Stimulated activated CD4-positive, alpha-beta T cell treated with anti-CD3 and anti-CD28 coated beads, TNF-alpha, amount 100 ng/mL, for 1 hour (primary cell): ENCODE data around the gene SHC1.

Source experiments
- DNase-seq, 3 donors: peaks; one replicate each; pipeline ENCODE4 v3.0.0-alpha.2; 2020; ENCODE audit warnings: low read depth in 3 of 3, low spot score in 1 of 3

The SHC1 gene

GRCh38 chr1:154974808-154975408, 4.4 kb upstream of the SHC1 start:
- peak; percentile 86 to 89 (median 87) for DNase-seq

- peak; percentile 86 to 93 (median 93) for DNase-seq
Measured at GRCh38 chr1:154974102-154974807, 3.7 kb upstream of the SHC1 start, which contains the start of gene CKS1B. Gene CKS1B (plus strand): TSS chr1:154974681. CDS start chr1:154974746, 65 bp downstream.

GRCh38 chr1:154973344-154974101, 3.0 kb upstream of the SHC1 start:
- peak; percentile 67 to 87 (median 78) for DNase-seq

- DNase-seq = no peak
Measured at GRCh38 chr1:154972517-154973343, 2.2 kb upstream of the SHC1 start.

- DNase-seq = no peak
Measured at GRCh38 chr1:154972213-154972516, 1.6 kb upstream of the SHC1 start.

GRCh38 chr1:154971341-154971998, 923 bp upstream of the SHC1 start:
- no peak for DNase-seq

- DNase-seq = no peak
Measured at GRCh38 chr1:154969860-154970452, 591 bp downstream of the SHC1 start.

GRCh38 chr1:154969246-154969645, 1.3 kb downstream of the SHC1 start:
- no peak for DNase-seq

- no peak for DNase-seq
Measured at GRCh38 chr1:154968731-154969130, 1.8 kb downstream of the SHC1 start.

GRCh38 chr1:154967331-154967950, 3.1 kb downstream of the SHC1 start:
- DNase-seq = no peak

- no peak for DNase-seq
Measured at GRCh38 chr1:154966111-154966510, 4.4 kb downstream of the SHC1 start.

GRCh38 chr1:154964359-154964758, 6.2 kb downstream of the SHC1 start:
- DNase-seq = no peak

- no peak for DNase-seq
Measured at GRCh38 chr1:154963643-154964042, 6.9 kb downstream of the SHC1 start.

GRCh38 chr1:154962795-154963330, 7.7 kb downstream of the SHC1 start:
- no peak for DNase-seq

- DNase-seq = no peak
Measured at GRCh38 chr1:154962156-154962749, 8.3 kb downstream of the SHC1 start.

- DNase-seq = peak; percentile 45 to 69 (median 55)
Measured at GRCh38 chr1:154961207-154962155, 9.1 kb downstream of the SHC1 start, which contains the start of gene PYGO2. Gene PYGO2 (minus strand): TSS chr1:154961782. CDS start chr1:154961576, 206 bp downstream.

GRCh38 chr1:154960446-154961136, 10.0 kb downstream of the SHC1 start:
- DNase-seq = no peak

- DNase-seq = no peak
Measured at GRCh38 chr1:154959426-154959780, 11.1 kb downstream of the SHC1 start.
